ENCODE data around the gene DISC1. TPM values are rescaled to one million over a fixed set of nuclear protein-coding genes. Genes with fewer than 3 reads are reported as not detected.

DISC1 gene
- total and polyA plus RNA-seq, 12 donors, result 1.0 to 21.0 (median 9.7) TPM

- DNase-seq, result no peak
- peaks cover 0 to 3% of the 10 kb centered on the region in 2 donors for H3K4me1 ChIP-seq (replicated peaks in 1 of 2)
- intact Hi-C loops (cut with DNase I), result no loop called here
- no peaks in the 10 kb centered on the region for H3K9me3 ChIP-seq (replicated peaks in 1 of 3)
- H3K4me3 ChIP-seq, result no peak overlapping the region
- H3K27ac ChIP-seq, result no peak overlapping the region
- TF ChIP-seq POLR2A (IDR thresholded peaks at IDR 0.05) (no peak), CTCF (IDR thresholded peaks at IDR 0.05) (no peak)
- H3K27me3 ChIP-seq, result no peaks in the 10 kb centered on the region
- no peaks in the 10 kb centered on the region for H3K36me3 ChIP-seq (replicated peaks in 1 of 2)
- WGBS, 4 donors, result 84 to 95% (median 88%) methylated on average over 2 of the region's 2 CpGs
Measured at GRCh38 chr1:231839999-231840398, 213.4 kb downstream of the DISC1 start.

GRCh38 chr1:231841616-231842344 is 215.2 kb downstream of the DISC1 start:
- Histone ChIP-seq H3K4me1 (replicated peaks in 1 of 2) (peaks cover 0 to 4% of the 10 kb centered on the region in 2 donors), H3K27ac (no peak overlapping the region), H3K9me3 (replicated peaks in 1 of 3) (no peaks in the 10 kb centered on the region), H3K27me3 (no peaks in the 10 kb centered on the region), H3K4me3 (no peak overlapping the region), H3K36me3 (replicated peaks in 1 of 2) (no peaks in the 10 kb centered on the region)
- TF ChIP-seq CTCF (IDR thresholded peaks at IDR 0.05), result no peak
- TF ChIP-seq POLR2A (IDR thresholded peaks at IDR 0.05), result no peak
- no peak for DNase-seq
- intact Hi-C loops (cut with DNase I), result no loop called here
- 72 to 84% (median 82%) methylated on average over 5 of the region's 5 CpGs for WGBS, 4 donors

- Histone ChIP-seq H3K27ac (no peak overlapping the region), H3K27me3 (no peaks in the 10 kb centered on the region), H3K4me3 (no peak overlapping the region), H3K9me3 (replicated peaks in 1 of 3) (no peaks in the 10 kb centered on the region), H3K36me3 (replicated peaks in 1 of 2) (no peaks in the 10 kb centered on the region), H3K4me1 (replicated peaks in 1 of 2) (peaks cover 0 to 4% of the 10 kb centered on the region in 2 donors)
- no peak for DNase-seq
- intact Hi-C loops (cut with DNase I), result no loop called here
- TF ChIP-seq POLR2A (IDR thresholded peaks at IDR 0.05) (no peak), CTCF (IDR thresholded peaks at IDR 0.05) (no peak)
- 69 to 90% (median 83%) methylated on average over 1 of the region's 1 CpG for WGBS, 4 donors
Measured at GRCh38 chr1:231842441-231842840, 215.9 kb downstream of the DISC1 start.

- H3K9me3 ChIP-seq (replicated peaks in 1 of 3), result no peaks in the 10 kb centered on the region
- WGBS, 4 donors, result 61 to 73% (median 64%) methylated on average over 7 of the region's 7 CpGs
- no peaks in the 10 kb centered on the region for H3K27me3 ChIP-seq
- H3K4me3 ChIP-seq, result no peak overlapping the region
- no peak overlapping the region for H3K27ac ChIP-seq
- peaks cover 0 to 4% of the 10 kb centered on the region in 2 donors for H3K4me1 ChIP-seq (replicated peaks in 1 of 2)
- intact Hi-C loops (cut with DNase I), result no loop called here
- no peak for TF ChIP-seq POLR2A (IDR thresholded peaks at IDR 0.05)
- H3K36me3 ChIP-seq (replicated peaks in 1 of 2), result no peaks in the 10 kb centered on the region
- DNase-seq, result no peak
Measured at GRCh38 chr1:231844986-231845502, 218.5 kb downstream of the DISC1 start.
